CD4-positive, alpha-beta T cell treated with Interleukin-1 beta for 1 hour (primary cell): ENCODE measurements around the gene SLC25A13.

Source experiments
- DNase-seq, 2 donors: peaks; one replicate each; pipeline ENCODE4 v3.0.0-alpha.2; 2020 to 2022

SLC25A13 gene

DNA sequence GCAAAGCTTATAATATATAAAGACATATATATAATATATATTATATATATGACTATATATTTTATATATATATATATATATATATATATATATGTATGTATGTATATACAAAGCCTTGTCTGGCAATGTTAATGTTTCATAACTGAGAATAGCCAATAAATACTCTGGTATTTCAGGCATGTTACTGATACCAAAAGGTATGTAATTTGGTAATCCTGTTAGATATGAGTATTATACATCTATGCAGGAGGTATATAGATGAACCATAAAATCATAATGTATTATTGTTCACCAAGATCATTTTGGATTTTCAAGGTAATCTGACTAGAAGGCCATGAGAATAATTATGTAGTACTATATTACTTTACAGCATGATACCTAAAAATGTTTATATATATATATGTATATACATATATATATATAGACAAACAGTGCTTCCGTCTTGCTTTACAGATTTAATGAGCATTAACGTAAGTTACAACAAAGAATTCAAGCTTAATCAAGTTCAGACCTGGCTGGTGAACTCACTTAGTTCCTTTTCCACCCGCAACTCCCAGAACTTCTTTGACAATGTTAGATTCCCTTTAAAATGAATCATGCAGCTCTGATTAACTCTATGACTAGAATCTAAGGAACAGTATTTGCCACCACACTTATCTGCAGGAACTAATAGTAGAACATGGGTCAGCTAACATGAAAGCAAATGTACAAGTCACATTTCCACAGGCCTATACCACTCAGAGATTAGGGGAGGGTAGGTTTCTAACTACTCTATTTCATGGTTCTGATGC lies 82.7 kb downstream of the SLC25A13 start:
- no peak for DNase-seq

DNA sequence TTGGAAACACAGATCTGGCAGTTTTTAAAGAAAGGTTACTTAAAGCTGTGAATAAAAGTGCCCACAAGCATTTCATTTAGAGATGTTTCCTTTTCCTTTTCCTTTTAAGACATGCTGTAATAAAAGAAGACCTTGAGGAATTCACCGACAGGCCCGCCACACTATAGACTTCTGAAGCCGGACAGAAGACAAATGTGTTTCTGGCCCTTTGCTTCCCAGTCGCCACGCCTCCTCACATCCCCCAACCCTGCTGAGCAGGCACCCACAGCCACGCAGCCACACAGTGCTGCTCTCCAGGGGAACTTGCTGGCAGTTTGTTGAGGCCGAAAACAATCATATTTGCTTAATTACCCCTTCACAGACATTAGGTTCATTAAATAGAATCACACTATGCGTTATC lies 83.4 kb downstream of the SLC25A13 start:
- no peak for DNase-seq

DNA sequence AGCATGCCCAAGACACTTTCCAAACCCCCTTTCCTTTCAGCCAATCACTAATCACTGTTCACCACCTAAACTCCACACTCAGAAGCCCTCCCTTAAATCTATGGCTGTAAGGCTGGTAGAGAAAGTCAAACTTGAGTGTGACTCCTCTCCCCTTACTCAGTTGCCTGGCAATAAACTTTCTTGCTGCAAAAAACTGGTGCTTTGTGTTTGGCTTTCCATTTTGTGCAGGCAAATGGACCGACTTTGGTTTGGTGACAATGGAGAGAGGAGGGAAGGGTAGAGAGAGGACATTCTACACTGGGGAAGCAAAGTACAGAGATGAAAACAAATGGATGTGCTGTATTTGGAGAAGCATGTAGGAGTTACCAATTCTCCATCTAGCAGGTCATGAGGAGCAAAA lies 84.9 kb downstream of the SLC25A13 start:
- no peak for DNase-seq

DNA sequence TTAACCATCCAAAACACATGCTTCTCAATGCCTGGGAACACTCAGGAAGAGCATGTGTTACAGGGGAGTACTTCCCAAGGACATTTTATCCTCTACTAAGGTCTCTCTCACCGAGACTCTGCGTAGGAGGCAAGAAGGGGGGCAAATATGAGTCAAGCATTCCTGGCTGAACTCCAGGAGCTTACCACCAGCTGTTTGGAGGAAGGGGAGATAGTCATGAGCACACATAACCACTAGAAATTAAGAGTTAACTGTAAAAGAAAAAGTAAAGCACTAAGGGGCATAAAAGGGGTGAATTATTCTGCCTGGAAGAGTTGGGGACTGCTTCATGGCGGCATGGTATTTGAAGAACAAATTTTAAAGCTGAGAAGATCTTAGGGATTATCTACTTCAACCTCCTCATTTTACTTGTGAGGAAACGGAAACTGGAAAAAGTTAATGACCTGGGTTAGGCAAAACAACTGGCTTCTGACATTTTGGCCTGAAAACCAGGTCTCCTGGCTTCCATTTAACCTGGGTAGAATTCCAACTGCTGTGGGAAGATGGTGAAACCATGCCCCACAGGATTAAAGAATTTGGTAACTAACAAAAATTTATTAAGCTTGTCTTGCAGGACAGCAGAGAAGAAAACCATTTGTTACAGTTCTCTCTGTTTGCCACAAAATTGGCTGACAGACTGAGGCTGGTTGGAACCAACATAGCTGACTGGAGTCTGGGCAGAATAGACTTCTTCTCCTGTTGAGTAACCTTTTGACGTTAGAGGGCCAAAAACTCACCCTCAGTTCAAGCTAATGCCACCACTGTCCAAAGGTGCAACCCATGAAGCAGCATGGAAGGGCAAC lies 85.5 kb downstream of the SLC25A13 start:
- no peak for DNase-seq

DNA sequence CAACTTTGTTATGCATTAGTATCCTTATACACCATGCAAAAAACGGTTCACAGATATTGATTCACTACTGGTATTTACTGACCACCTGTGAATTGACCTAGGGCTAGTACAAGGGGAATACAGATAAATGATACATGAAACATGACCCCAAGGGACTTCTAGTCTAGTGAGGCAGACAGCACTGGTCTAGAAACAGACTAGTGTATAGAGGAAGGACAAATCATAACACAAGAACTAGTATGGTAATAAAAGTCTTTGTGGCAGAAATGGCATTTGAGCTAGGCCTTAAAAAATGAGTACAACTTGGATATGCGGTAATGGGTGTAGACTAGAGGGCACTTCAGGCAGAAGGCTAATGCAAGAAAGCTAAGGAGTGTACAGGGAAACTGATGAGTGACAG lies 86.6 kb downstream of the SLC25A13 start:
- DNase-seq, result no peak

DNA sequence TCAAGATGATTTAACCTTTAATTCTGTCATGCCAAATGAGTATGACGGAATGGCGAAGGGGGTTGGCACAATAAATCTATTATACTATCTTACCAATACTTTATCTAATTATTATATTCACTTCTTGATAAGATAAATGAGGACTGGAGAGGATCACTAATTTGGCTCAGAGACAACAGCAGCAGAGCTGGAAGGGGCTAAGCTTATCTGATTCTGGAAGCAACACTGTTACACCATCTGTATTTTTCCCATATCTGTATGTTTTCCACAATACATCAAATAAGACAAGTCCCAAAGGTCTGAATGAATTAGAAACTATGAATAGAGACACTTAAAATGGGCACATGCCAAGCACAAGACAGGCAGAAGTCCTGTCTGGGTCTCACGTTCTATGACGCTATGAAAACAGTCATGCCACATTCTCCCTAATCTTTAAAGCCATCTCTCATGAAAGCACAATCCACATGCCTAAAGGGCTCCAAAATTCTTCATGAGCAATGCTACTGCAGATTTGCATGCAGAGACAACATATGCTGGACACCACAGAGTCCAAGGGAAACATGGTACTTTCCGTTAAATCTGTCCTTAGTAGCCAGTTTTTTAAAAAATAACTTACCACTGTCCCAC lies 88.3 kb downstream of the SLC25A13 start:
- DNase-seq, result no peak

DNA sequence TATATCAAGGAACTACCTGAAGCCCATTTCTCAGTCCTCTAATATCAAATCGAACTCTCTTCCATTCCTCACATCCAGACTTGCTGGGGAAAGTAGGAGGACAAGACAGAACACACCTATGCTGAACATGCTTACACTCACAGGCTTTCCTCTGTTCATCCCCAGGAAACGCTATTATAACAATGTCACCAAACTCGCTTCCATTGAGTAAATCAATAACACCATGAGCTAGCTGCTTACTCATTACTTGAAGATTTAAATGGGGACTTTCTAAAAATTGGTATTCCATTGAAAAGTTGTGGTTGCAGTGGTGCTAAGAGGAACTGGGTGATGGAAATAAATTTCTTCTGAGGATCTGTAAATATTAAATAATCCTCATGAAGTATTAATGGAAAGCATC lies 88.8 kb downstream of the SLC25A13 start:
- DNase-seq, result no peak

DNA sequence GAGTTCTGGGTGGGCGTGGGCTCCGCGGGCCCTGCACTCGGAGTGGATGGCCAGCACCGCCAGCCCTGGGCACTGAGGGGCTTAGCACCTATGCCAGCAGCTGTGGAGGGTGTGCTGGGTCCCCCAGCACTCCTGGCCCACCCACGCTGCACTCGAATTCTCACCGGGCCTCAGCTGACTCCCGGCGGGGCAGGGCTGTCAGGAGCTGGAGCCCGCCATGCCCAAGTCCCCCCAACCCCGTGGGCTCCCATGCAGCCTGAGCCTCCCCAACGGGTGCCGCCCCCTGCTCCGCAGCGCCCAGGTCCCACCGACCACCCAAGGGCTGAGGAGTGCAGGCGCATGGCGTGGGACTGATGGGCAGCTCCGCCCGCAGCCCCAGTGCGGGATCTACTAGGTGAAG lies 93.1 kb downstream of the SLC25A13 start:
- DNase-seq, result no peak

DNA sequence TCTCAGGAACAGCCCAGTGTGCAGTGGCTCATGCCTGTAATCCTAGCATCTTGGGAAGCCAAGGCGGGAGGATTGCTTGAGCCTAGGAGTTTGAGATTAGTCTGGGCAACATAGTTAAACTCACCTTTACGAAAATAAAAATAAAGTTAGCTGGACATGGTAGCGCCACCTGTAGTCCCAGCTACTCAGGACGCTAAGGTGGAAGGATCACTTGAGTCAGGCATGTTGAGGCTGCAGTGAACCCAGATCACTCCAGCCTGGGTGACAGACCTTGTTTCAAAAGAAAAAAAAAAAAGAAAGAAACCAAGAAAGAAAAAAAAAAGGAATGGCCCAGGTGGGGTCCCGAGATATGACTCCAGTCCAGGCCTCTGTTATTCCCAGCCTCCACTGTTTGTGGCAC lies 96.6 kb downstream of the SLC25A13 start:
- no peak for DNase-seq

DNA sequence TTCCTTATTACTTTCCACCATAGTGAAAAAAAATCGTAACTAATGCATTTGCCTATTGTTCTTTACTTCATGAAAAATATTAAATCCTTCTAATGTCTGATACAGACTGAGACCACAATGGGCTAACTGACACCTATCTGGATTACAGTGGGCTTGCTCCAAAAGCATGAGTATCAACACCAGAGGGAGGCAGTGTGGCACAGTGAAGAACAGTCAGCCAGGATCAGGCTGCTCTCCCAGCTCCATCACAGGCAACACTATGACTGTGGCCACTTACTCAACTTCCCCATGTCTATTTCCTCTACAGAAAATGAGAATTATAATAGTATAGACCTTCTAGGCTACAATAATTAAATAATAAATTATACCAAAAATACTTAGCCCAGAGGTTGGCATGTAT lies 97.2 kb downstream of the SLC25A13 start:
- DNase-seq, result no peak

DNA sequence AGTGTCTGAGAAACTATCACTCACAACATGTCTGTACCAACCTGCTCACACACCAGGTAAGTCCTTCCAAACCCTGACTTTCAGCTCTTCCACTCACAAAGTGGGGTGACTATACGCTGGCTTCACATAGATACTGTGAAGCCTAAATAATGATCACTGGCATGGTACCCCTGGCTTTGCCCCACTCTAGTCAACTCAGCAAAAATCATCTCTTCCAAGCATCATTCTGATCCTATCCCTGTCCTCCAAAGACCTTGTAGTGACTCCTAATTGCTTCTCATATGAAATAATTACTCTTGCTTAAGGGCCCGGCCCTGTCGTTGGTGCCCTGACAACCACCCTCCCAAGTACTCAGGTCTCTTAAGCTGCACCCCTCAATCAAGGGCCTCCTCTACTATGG lies 97.8 kb downstream of the SLC25A13 start:
- DNase-seq, result no peak

DNA sequence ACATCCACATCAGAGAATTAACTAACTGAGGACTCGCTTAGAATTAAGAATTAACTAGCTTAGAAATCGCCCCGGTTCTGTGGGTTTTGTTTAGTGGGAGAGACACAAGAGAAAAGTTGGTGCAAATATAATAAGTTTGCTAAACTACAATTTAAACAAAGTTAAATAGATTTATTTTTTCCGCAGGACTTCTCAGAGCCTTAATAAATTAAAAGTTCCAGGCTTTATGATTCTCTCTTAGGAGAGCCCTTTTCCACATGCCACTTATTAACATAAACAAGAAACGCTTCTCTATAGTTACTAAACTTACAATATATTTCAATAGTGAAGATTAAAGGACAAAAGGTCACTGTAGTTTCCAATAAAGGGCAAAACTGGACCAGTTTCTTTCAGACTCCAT lies 100.0 kb downstream of the SLC25A13 start:
- DNase-seq, result no peak

DNA sequence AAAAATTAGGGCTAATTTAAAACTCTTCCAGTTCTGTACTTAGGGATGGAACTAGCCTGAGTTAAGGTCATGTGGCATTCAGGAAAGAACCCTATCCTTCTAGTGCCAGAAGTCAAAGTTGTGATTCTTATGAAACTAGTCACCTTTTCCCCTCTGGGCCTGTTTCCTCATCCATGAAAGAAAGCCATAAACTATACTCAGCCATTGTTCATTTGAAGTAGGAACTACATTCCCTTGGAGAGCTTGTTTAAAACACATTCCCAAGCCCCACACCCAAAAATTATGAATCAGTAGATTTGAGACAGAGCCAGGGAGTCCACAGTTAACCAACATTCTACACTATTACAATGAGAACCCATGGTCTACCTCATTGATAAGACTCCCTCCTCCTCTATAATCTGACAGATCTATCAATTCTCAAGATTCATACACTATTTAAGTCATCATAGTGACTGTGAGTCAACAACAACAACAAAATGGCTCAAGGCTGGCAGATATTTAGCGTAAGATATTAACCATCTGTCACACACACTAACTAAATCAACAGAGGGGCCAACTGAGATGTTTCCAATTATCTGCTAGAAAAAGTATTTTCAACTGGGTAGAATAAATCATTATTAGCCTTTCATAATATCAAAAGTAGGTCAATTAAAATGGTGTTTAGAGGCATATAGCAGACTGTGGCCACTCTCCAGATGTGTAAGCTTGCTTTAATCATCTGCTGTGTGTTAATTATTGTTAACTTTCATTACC lies 102.3 kb downstream of the SLC25A13 start:
- no peak for DNase-seq

DNA sequence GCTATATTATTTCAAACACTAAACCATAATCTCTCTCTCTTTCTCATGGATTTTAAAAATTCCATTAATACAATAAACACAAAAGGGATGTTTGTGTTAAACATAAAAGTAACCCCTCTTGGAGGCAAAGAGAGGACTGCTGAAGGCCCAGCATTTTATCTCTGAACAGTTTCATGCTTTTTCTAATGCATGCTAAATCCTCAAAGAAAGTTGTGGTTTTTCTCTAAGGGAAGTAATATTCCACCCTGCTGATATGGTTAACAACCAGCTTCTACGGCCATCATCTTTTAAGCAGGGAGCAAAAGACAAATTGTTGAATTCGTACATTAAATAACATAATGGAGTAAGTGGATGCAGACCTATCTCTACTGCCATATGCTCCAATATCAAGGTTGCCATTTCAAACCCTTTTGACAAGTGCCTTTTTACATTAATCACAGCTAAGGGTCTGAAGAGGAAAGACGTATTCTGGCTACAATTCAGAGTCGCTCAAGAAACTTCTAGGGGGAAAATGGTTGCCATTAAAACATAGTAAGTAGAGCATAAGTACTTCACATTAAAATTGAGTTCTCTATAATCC lies 103.1 kb downstream of the SLC25A13 start:
- no peak for DNase-seq

DNA sequence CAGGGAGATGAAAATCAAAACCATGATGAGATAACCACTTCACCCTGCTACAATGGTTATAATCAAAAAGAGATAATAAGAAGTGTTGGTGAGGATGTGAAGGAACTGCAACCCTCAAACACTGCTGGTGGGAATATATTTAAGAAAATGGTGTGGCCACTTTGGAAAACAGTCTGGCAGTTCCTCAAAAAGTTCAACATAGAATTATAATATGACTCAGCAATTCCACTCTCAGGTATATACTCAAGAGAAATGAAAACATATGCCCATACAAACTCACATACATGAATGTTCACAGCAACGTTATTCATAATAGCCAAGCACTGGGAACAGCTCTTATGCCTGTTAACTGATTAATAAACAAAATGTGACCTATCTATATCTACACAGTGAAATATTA lies 104.8 kb downstream of the SLC25A13 start:
- no peak for DNase-seq

DNA sequence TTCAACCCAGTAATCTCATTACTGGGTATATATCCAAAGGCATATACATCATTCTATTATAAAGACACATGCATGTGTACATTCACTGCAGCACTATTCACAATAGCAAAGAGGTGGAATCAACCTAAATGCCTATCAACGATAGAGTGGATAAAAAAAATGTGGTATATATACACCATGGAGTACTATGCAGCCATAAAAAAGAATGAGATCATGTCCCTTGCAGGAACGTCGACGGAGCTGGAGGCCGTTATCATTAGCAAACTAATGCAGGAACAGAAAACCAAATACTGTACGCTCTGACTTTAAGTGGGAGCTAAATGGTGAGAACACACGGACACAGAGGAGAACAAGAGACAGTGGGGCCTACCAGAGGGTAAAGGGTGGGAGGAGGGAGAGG lies 105.5 kb downstream of the SLC25A13 start:
- DNase-seq, result no peak

DNA sequence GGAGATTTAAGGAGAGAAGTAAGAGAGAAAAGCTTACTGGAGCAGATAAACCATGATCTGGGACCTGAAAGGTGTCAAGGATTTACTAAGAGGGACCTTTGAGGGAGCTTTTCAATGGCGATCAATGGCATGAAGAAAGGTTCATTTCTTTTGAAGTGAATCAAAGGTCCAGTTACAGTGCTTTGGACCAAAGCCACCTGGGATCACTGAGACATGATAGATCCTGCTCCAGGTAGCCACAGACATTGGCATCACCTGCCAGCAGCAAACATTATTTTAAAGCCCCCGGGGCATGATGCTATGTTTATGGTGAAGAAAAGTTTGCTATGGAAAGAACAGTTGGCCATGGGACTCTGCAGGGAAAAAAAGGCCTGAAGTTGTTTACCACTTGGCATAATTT lies 109.4 kb downstream of the SLC25A13 start:
- DNase-seq, result no peak

DNA sequence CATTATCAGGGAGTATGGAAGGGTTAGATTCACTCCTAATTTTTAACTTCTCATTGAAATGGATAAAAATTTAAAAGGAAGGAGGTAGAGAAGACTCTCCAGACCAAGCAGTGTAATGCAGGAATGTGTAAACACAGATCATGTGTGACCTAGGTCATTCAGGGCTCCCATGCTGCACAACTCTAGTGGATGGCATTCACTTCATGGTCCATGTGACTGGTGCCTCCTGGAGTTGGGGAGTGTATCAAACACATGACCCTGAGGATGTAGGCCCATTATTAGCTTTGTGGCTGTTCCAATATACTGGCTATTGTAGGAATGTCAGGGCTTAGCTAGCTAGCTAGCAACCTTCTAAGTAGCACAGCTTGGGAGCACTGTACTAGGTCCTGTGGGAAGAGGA lies 109.9 kb downstream of the SLC25A13 start:
- no peak for DNase-seq

DNA sequence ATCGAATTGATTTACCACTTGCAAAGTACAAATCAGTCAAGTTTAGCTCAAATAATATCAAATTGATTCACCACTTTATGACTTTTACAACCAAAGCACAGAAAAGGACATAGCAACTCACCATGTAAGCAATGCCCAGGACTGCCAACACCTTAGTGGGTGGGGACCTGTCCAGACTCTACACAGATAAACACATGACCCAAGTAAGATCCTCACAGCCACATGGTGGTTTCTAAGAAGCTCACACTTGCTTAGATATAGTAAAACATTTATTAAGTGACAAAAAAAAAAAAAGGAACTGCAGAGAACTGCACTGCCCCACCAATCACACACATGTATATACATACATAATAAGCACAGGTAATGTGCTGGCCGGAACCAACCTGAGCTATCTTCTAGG lies 116.2 kb downstream of the SLC25A13 start:
- DNase-seq, result no peak

DNA sequence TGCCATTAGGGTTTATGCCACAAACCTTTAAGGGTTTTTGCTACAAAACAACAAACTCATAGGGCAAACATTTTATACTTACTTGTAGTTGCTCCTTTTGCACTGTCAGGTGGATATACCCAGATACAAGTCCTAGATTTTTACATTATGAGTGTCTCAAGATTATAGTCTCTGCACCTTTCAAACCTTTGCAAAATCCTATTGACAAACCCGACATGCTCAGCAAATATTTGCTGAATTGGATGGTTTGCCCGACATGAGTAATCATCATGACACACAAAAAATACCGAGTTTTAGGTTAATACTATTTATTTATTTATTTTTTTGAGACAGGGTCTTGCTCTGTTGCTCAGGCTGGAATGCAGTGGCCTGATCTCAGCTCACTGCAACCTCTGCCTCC lies 117.3 kb downstream of the SLC25A13 start:
- DNase-seq, result no peak

DNA sequence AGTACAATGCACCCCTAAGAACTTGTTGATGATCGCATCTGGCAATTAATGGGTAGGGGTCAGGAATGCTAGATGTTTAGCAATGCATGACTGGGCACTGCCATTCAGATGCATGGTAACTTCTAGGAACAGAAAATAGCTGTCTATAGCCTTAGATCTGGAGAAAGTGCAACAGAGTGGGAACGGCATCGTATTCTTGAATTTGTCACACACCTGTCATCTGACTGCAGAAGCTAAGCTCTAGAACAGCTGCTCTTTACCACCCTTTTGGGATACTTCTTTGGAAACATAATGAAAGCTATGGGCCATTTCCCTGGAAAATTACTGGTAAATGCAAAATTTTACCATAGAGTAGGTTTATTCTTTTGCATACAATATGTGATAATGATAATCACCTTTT lies 118.1 kb downstream of the SLC25A13 start:
- no peak for DNase-seq

DNA sequence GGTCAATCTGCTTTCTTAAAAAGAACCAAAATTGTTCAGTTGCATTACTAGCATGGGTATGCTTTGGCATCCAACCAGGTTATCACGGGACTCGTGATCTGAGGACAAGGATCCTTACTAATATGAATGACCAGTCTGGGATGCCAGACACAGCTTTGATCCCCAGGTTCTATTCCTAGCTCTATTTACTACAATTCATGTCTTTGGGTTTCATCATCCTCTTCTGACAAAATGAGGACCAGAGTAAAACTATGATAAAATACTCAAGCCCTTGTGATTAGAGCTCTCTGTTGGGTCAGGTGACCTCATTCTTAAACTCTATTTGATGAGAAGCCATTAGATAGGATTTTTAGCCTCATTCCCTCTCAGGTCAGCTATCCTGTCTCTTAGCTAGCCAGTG lies 119.8 kb downstream of the SLC25A13 start:
- DNase-seq, result no peak

DNA sequence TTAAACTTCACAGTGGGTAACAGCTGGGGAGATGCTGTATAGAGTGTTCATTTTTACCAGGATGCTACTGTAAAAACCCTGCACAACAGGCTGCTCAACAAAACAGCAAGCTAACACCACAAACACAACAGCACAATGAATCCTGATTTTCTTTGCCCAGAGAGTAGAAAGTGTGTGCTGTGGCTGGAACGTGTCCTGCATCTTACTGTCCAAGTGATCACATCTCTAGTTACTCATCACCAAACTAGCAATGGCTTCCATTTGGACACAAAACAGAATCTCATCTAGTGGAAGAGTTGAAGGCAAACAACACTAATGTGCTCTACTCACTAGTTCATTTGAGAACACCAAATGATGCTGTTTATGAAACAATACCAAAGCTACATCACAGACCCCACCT lies 121.2 kb downstream of the SLC25A13 start:
- DNase-seq, result no peak
